HG03097 (cell line): Measurements from ENCODE around the gene MINAR1.

ENCODE experiments used
- ATAC-seq: cut with Tn5 transposase; IDR thresholded peaks from one replicate; pipeline ENCODE4 v1.9.1; 2021; ENCODE audit not compliant: unreplicated experiment, low FRiP score

The MINAR1 gene

GRCh38 chr15:79432345-79433275 lies 474 bp downstream of the MINAR1 start:
- no peak for ATAC-seq

- ATAC-seq, result no peak
Measured at GRCh38 chr15:79433276-79433990, 1.3 kb downstream of the MINAR1 start.

GRCh38 chr15:79434361-79434760 lies 2.2 kb downstream of the MINAR1 start:
- no peak for ATAC-seq

DNA sequence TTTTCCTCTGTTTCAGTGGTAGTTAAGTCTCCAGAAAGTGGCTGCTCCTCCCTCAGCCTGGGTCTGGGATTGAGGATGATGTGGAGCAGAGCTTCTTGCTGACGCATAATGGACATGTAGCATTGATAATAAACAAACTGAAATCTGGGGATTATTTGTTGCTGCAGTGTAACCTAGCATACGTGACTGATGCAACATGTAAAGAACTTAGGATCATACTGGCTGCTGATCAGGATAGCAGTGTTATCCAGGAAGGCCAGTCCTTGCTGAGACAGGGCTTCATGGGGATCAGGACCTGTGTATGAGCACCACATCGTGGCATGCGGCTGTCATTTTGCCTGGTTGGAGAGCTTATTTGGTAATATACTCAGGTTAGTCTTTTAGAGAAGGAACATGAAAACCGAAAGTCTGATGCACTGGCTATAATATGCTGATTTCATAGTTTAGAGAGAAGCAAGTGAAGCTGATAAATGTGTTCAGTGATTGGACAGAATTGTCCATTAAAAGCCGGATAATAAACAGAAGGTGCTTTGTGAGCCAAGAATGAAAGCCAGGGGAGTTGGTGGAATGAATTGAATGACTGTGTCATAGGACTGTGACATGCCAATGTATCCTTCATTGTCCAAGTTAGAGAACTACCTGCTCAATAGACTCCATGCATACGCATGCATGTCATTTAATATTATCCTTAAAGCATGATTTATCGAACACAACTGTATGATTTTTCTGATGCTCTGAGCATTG lies 4.1 kb downstream of the MINAR1 start:
- ATAC-seq, result no peak

GRCh38 chr15:79437275-79438000 lies 5.3 kb downstream of the MINAR1 start:
- ATAC-seq, result no peak

DNA sequence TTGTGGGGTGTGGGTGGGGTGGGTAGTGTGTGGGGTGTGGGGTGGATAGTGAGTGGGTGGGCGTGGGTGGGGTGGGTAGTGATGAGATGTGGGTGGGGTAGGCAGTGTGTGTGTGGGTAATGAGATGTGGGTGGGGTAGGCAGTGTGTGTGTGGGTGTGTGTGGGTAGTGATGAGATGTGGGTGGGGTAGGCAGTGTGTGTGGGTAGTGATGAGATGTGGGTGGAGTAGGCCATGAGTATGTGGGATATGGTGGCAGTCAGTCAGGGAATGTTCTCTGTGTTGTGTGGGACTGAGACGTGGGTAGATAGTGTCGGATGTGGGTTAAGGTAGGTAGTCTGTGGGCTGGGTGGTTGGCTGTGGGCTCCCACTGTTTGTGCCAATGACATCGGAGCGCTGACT lies 7.1 kb downstream of the MINAR1 start:
- ATAC-seq, result no peak

GRCh38 chr15:79440355-79440908 lies 8.3 kb downstream of the MINAR1 start:
- ATAC-seq, result no peak

DNA sequence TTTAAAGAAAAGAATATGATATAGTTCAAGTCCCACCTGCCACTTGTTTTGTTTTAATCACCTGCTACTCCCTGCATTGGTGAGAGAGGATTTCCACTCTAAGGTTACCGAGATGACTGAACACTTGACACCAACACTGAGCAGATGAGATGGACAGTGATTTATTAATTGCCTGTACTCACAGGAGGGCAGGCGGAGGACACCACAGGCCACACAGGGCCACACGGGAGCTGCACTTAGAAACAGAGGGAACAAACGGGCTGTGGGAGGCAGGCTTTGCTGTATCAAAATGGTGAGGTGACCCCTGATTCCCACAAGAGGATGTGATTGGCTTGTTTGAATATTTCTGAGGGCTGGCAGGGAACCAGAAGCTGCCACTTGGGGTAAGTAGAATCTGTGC lies 10.8 kb downstream of the MINAR1 start:
- ATAC-seq, result no peak

- no peak for ATAC-seq
Measured at GRCh38 chr15:79447060-79447459, 14.9 kb downstream of the MINAR1 start.

DNA sequence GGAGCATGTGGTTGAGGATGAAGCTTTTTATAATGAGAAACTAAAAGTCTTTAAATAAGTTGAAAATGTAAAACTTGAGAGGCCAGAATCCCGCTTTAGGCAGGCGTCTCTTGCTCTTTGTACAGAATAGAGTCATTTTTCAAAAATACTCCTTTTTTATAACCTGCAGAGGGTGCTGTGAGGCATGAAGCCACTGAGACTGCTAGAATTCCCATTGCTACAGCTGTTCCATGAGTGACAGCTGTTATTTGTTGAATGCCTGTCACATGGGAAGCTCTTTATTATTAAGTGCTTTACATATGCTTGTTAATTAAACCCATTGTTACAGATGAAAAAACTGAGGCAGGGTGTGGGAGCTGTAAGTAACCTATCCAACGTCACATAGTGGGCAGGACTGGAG lies 18.5 kb downstream of the MINAR1 start:
- ATAC-seq, result no peak

- no peak for ATAC-seq
Measured at GRCh38 chr15:79451361-79451999, 19.3 kb downstream of the MINAR1 start.

DNA sequence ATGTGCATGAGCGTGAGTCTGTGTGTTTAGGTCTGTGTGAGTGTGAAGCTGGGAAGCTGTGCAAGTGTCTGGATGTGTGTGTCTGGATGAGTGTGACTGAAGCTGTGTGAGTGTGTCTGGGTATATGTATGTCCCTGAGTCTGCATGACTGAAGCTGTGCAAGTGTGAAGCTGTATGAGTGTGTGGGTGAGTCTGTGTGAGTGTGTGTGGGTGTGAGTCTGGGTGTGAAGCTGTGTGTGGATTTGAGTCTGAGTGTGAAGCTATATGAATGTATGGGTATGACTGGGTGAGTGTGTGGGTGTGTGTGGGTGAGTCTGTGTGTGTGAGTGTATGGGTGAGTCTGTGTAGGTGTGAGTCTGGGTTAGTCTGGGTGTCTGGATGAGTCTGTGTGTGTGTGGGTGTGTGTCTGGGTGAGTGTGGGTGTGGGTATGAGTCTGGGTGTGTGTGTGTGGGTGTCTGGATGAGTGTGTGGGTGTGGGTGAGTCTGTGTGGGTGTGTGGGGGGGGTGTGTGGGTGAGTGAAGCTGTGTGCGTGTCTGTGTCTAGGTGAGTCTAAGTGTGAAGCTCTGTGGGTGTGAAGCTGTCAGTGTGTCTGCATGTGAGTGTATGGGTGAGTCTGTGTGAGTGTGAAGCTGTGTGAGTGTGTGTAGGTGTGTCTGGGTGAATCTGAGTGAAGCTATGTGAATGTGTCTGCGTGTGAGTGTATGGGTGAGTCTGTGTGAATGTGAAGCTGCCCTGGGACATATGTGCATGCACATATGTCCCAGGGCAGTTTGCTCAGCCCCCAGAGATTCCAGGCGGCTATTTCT lies 20.3 kb downstream of the MINAR1 start:
- ATAC-seq, result no peak

DNA sequence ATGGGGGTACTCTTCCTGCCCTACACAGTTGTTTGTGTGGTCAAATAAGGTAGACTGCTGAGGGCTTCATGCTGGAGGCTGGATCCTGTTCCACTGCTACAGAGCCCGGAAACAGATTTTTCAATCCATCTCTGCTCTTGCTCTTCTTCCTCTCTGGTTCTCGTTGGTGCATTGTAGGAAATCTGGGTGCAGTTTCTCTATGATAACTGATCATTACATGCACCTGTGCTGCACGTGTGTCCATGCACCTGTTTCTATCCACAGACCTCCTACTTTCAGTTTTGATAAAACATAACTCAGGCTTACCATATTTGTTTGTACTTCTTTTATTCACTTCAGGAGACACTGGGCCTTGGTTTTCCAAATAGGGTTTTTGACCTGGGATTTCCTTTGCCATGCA lies 21.3 kb downstream of the MINAR1 start:
- no peak for ATAC-seq

DNA sequence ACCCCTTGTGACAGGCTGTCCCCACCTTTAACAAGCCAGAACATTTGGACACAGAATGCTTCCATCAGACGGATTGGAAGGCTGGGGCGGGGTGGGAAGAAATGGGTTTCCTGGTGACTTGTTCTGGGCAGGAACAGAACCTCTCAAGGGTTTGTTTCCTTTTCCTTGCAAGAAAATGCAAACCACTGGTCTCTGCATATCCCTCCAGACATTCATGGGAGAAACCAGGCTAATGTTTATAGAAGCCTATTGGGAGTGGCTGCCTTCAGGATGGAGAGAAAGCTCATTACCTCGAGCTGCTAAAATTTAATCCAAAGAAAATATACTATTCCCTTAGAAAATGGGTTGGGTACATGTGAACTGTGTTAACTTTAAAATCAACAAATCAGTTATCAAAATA lies 21.9 kb downstream of the MINAR1 start:
- ATAC-seq, result no peak

GRCh38 chr15:79455361-79455760 lies 23.2 kb downstream of the MINAR1 start:
- no peak for ATAC-seq

DNA sequence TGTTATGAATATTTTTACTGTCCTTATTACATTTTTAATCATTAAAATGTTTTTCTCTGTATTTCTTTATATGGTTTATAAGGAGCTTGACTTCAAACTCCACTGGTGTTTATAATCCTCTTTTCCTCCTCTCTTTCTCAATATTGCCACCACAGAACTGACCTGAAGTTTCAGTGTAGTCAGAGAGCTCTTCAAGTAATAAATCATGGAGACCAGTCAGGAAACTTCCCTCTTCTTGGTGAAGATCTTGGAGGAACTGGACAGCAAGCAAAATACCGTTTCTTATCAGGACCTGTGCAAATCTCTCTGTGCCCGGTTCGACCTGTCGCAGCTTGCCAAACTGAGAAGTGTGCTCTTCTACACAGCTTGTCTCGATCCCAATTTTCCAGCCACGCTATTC lies 23.8 kb downstream of the MINAR1 start:
- no peak for ATAC-seq

DNA sequence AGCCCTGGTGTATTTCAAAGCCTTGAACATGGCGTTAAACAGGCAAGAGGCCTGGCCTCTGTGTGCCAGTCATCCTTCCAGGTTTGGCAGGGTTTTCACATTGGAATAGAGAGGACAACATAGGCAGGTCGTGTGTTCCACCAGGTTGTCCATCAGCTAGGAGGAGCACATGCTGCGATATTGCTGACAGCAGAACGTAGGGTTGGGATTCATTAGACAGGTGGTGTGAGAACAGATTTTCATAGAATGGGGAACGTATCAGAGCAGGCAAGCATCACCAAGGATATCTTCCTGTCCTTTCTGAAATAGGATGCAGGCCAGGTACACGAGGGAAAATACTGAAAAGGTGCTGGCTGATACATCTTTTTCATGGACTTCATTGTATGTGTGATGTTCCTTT lies 26.4 kb downstream of the MINAR1 start:
- ATAC-seq, result no peak

- no peak for ATAC-seq
Measured at GRCh38 chr15:79459666-79460065, 27.5 kb downstream of the MINAR1 start.
